GM12878 (cell line): Measurements from ENCODE around the gene NKAIN2. TPM values are rescaled to one million over a fixed set of nuclear protein-coding genes. Genes with fewer than 3 reads are reported as not detected.

ENCODE experiments used
- ATAC-seq: fragments of 200-7000 bp; cut with Tn5 transposase; 3 replicates; pipeline ENCODE4 v1.9.1; 2020; ENCODE audit warnings: mild to moderate bottlenecking, moderate library complexity
- BruUV-seq: library from RNA; stranded (reverse); fragments of 400-500 nt; replicated peaks from 2 replicates; lab custom pipeline; 2021; lab: Mats Ljungman, UMichigan
- CTCF ChIA-PET: fragments of 300-600 bp; sonication (Branson Sonifier 250); formaldehyde crosslinking; extraction: SDS; loops from one replicate; lab custom pipeline; 2021; ENCODE audit warnings: inconsistent platforms; lab: Yijun Ruan, JAX
- POLR2A ChIA-PET: fragments of 350-600 bp; formaldehyde crosslinking; extraction: SDS; loops from one replicate; lab custom pipeline; 2021; ENCODE audit warnings: inconsistent platforms; lab: Charles Lee
- RAD21 ChIA-PET: fragments of 300-600 bp; sonication (Branson Sonifier 250); formaldehyde crosslinking; loops from one replicate; lab custom pipeline; 2023; ENCODE audit warnings: antibody characterized with exemption; ENCODE audit not compliant: unreplicated experiment; lab: Charles Lee
- SMC1A ChIA-PET: fragments of 300-600 bp; sonication (Branson Sonifier 250); formaldehyde crosslinking; loops from one replicate; lab custom pipeline; 2023; ENCODE audit not compliant: unreplicated experiment, uncharacterized antibody; lab: Charles Lee
- DNase-seq: peaks from one replicate; pipeline ENCODE4 v3.0.0-alpha.2; 2011; ENCODE audit warnings: low read depth, low spot score
- FAIRE-seq: peaks from 3 replicates; lab custom pipeline; 2011; peaks lifted over from hg19 to GRCh38; lab: Jason Lieb, UNC
- H2AFZ ChIP-seq: 2 replicates; pipeline ENCODE4 v1.6.0; 2011; ENCODE audit warnings: low read depth, low read length, control low read depth; ENCODE audit not compliant: control insufficient read depth
- H3K27ac ChIP-seq: 2 replicates; pipeline ENCODE4 v1.5.1; 2011; ENCODE audit warnings: control low read depth; ENCODE audit not compliant: control insufficient read depth, insufficient read depth
- H3K27me3 ChIP-seq, 2 experiments: replicated peaks in 1 of 2; 2 replicates each; pipeline versions ENCODE4 v1.6.0 to v1.6.1; 2011; ENCODE audit warnings: low read length in 1 of 2; ENCODE audit not compliant: control insufficient read depth in 2 of 2, insufficient read depth in 2 of 2
- H3K36me3 ChIP-seq, 2 experiments: 2 replicates each; pipeline ENCODE4 v1.5.1; 2011; ENCODE audit warnings: low read length in 1 of 2; ENCODE audit not compliant: control insufficient read depth in 2 of 2, insufficient read depth in 2 of 2
- H3K4me1 ChIP-seq: 2 replicates; pipeline ENCODE4 v1.6.1; 2011; ENCODE audit warnings: mild to moderate bottlenecking, low read length, moderate library complexity, mixed read lengths; ENCODE audit not compliant: control insufficient read depth, insufficient read depth
- H3K4me2 ChIP-seq: 2 replicates; pipeline ENCODE4 v1.6.0; 2011; ENCODE audit warnings: control low read depth; ENCODE audit not compliant: control insufficient read depth, insufficient read depth
- H3K4me3 ChIP-seq: fragments of 200-600 bp; sonication (generic); 2 replicates; pipeline ENCODE4 v1.5.1; 2016
- H3K79me2 ChIP-seq: 2 replicates; pipeline ENCODE4 v1.6.0; 2011; ENCODE audit warnings: low read length; ENCODE audit not compliant: control insufficient read depth, insufficient read depth
- H3K9ac ChIP-seq: 2 replicates; pipeline ENCODE4 v1.8.0; 2011; ENCODE audit warnings: low read length, control low read depth, mixed read lengths; ENCODE audit not compliant: control insufficient read depth, insufficient read depth
- H3K9me3 ChIP-seq: replicated peaks from 3 replicates; pipeline ENCODE4 v1.5.1; 2011; ENCODE audit warnings: mild to moderate bottlenecking, low read length; ENCODE audit not compliant: control insufficient read depth, insufficient read depth
- H4K20me1 ChIP-seq: 2 replicates; pipeline ENCODE4 v1.6.0; 2011; ENCODE audit not compliant: control insufficient read depth, insufficient read depth
- EZH2 ChIP-seq: IDR thresholded peaks from 2 replicates; pipeline ENCODE4 v1.6.1; 2012; ENCODE audit warnings: low read depth, mild to moderate bottlenecking, control low read depth, inconsistent platforms, low read length, borderline replicate concordance; ENCODE audit not compliant: control insufficient read depth
- MAX ChIP-seq: IDR thresholded peaks from 2 replicates; pipeline ENCODE4 v1.6.1; 2012; ENCODE audit warnings: low read depth, low read length, improper control_type of control experiment
- MYB ChIP-seq: fragments of 150-350 bp; IDR thresholded peaks from 2 replicates; pipeline ENCODE4 v1.6.1; 2014; ENCODE audit warnings: mild to moderate bottlenecking, low read depth, low read length, borderline replicate concordance
- NFXL1 ChIP-seq: fragments of 450-650 bp; IDR thresholded peaks from 2 replicates; pipeline ENCODE4 v1.6.1; 2017; ENCODE audit warnings: antibody characterized with exemption, mild to moderate bottlenecking, borderline replicate concordance
- TAF1 ChIP-seq: IDR thresholded peaks from 2 replicates; pipeline ENCODE4 v1.6.1; 2011; ENCODE audit warnings: mild to moderate bottlenecking, low read depth, low read length, borderline replicate concordance
- ZBTB4 ChIP-seq: fragments of 450-650 bp; formaldehyde crosslinking; IDR thresholded peaks from 2 replicates; pipeline ENCODE4 v1.4.0; 2022; ENCODE audit warnings: mild to moderate bottlenecking, moderate library complexity
- in situ Hi-C: fragments of 300-500 bp; cut with MboI; formaldehyde crosslinking; loops from 9 replicates; pipeline ENCODE4 v1.14.3; 2018; ENCODE audit warnings: mixed read lengths
- intact Hi-C: fragments of 100-400 bp; cut with micrococcal nuclease; formaldehyde crosslinking; loops from one replicate; pipeline ENCODE4 v1.14.2; 2022; ENCODE audit not compliant: unreplicated experiment
- polyA plus RNA-seq, 11 experiments: library from polyadenylated mRNA; depleted of rRNA in 4 of 11; unstranded in 6 of 11; stranded (reverse) in 5 of 11; fragments of >200 nt; fragmentation: Nextera tagmentation in 4 of 11; fragmentation: Illumina TruSeq in 1 of 11; extraction: Ambion mirVana in 4 of 11; extraction: Trizol in 1 of 11; gene quantifications; 1 replicate in 1 of 11; 2 replicates in 10 of 11; pipeline versions ENCODE4 v1.2.1 to v1.2.3, GENCODE V29; 2011 to 2016; ENCODE audit warnings: inconsistent platforms in 2 of 11, missing spikeins in 2 of 11, low read depth in 1 of 11
- total RNA-seq, 4 experiments: library from RNA; depleted of rRNA in 3 of 4; stranded (reverse); fragments of >200 nt in 3 of 4; fragmentation: Illumina TruSeq in 1 of 4; extraction: Trizol in 1 of 4; gene quantifications; 2 replicates each; pipeline versions ENCODE4 v1.2.1 to v1.2.3, GENCODE V29; 2013 to 2021

Gene NKAIN2
- total and polyA plus RNA-seq, 10 of the 15 experiments (the other 5 are each of a cell fraction or from before 2014, with no cell fraction given) = not detected

- ChIA-PET RAD21 (no interaction called here), POLR2A (no interaction called here), SMC1A (no interaction called here), CTCF (interaction anchor here (1.4 kb wide), 1 partner anchor 12 kb away, joined by 3 read pairs; no protein-coding TSS in a partner anchor)
- Histone ChIP-seq H3K27ac (no peak overlapping the region), H2AFZ (no peak overlapping the region), H4K20me1 (no peaks in the 10 kb centered on the region), H3K79me2 (no peaks in the 10 kb centered on the region), H3K9ac (no peak overlapping the region), H3K4me2 (no peak overlapping the region), H3K27me3 (no peaks in the 10 kb centered on the region; a peak in 1 of 4 replicates), H3K36me3 (no peaks in the 10 kb centered on the region), H3K4me1 (no peaks in the 10 kb centered on the region; the same call in 1 of the 2 replicates), H3K4me3 (no peak overlapping the region), H3K9me3 (no peaks in the 10 kb centered on the region)
- FAIRE-seq (no peak), ATAC-seq (no peak), DNase-seq (no peak)
- in situ Hi-C loops (no loop called here), intact Hi-C loops (no loop called here)
- TF ChIP-seq EZH2 = no peak
- TF ChIP-seq NFXL1 = no peak
- TF ChIP-seq MYB = no peak
- TF ChIP-seq MAX = no peak
- TF ChIP-seq ZBTB4 (CRISPR knock-in tag) = no peak
- no peak for TF ChIP-seq TAF1
- BruUV-seq = no TSS peak
Measured at GRCh38 chr6:124010574-124010973, 206.9 kb downstream of the NKAIN2 start.
